ENCODE measurements around the gene ARVCF. TPM values are rescaled to one million over a fixed set of nuclear protein-coding genes. Genes with fewer than 3 reads are reported as not detected.

The ARVCF gene
- total and polyA plus RNA-seq, 9 of the 15 experiments (the other 6 are each of a cell fraction or from before 2014, with no cell fraction given) = 0.03 to 97.4 (median 15.6) TPM

GRCh38 chr22:20012741-20013331, 3.8 kb downstream of the ARVCF start (continued):
- TF ChIP-seq HOMEZ (CRISPR knock-in tag; IDR thresholded peaks at IDR 0.05) (0 out of 2 replicates have a peak, but pooled peaks have one; percentile 32), HDAC1 (IDR thresholded peaks at IDR 0.05) (no peak), MEF2D (tag; conservative IDR thresholded peaks at IDR 0.05; ENCODE audit: low read depth) (no peak), L3MBTL2 (IDR thresholded peaks at IDR 0.05) (no peak), CBX5 (IDR thresholded peaks at IDR 0.05; ENCODE audit: borderline replicate concordance, low read depth) (no peak), ZBTB26 (CRISPR knock-in tag; IDR thresholded peaks at IDR 0.05) (peak; percentile 2; the same call in 1 of the 2 replicates), CHAMP1 (IDR thresholded peaks at IDR 0.05) (no peak), XRCC4 (IDR thresholded peaks at IDR 0.05; ENCODE audit: extremely low read depth, insufficient read depth, insufficient read length) (no peak), POLR3G (IDR thresholded peaks at IDR 0.05; ENCODE audit: extremely low read depth, insufficient read length, insufficient replicate concordance) (no peak), TBL1XR1 (IDR thresholded peaks at IDR 0.05; ENCODE audit: low read length in 2 of 2) (0 out of 4 replicates have a peak, but pooled peaks of 1 of the 2 experiments have one; percentile 57), BRD9 (IDR thresholded peaks at IDR 0.05; ENCODE audit: low read depth, partially characterized antibody) (no peak), HMGXB4 (CRISPR knock-in tag; IDR thresholded peaks at IDR 0.05) (peak; percentile 86), DDX20 (tag; IDR thresholded peaks at IDR 0.05; ENCODE audit: low read depth) (no peak), SLC30A9 (CRISPR knock-in tag; IDR thresholded peaks at IDR 0.05) (no peak), DIDO1 (tag; IDR thresholded peaks at IDR 0.05; ENCODE audit: low read depth) (no peak), ZNF695 (CRISPR knock-in tag; IDR thresholded peaks at IDR 0.05) (no peak), MBD1 (CRISPR knock-in tag; IDR thresholded peaks at IDR 0.05) (no peak), FOXK1 (CRISPR knock-in tag; IDR thresholded peaks at IDR 0.05; ENCODE audit: borderline replicate concordance) (no peak), SRF (CRISPR knock-in tag; IDR thresholded peaks at IDR 0.05) (no peak)

Data from K562 (cell line).